Right cardiac atrium (tissue), 5 donors: ENCODE measurements around the gene CEP120. TPM values are rescaled to one million over a fixed set of nuclear protein-coding genes. Genes with fewer than 3 reads are reported as not detected.
"Not testable (repeated sequence)": the region's sequence is repeated elsewhere in the genome, so short reads cannot be mapped to it uniquely, and the experiment has no call there.

Source experiments
- ATAC-seq, 2 donors: fragments of 200-7000 bp; cut with Tn5 transposase; one replicate each; pipeline versions ENCODE4 v1.8.0 to v1.9.1; 2020; ENCODE audit warnings: moderate library complexity in 2 of 2, mild to moderate bottlenecking in 1 of 2
- DNase-seq, 3 donors: peaks; one replicate each; pipeline ENCODE4 v3.0.0-alpha.2; 2020
- H3K27ac ChIP-seq: one replicate; pipeline ENCODE4 v1.5.1; 2013; ENCODE audit warnings: mild to moderate bottlenecking, low read length, control low read depth, moderate library complexity
- H3K27me3 ChIP-seq: one replicate; pipeline ENCODE4 v1.6.1; 2013; ENCODE audit not compliant: control insufficient read depth, insufficient read depth
- H3K4me1 ChIP-seq: one replicate; pipeline ENCODE4 v1.6.1; 2013; ENCODE audit warnings: low read length; ENCODE audit not compliant: control insufficient read depth, insufficient read depth
- H3K4me3 ChIP-seq: one replicate; pipeline ENCODE4 v1.5.1; 2013; ENCODE audit warnings: low read length, control low read depth
- H3K9me3 ChIP-seq: one replicate; pipeline ENCODE4 v1.6.1; 2013; ENCODE audit warnings: low read length; ENCODE audit not compliant: control insufficient read depth
- whole genome bisulfite sequencing: extraction: QIAGEN DNeasy Blood & Tissue Kit; methylation state at CpG from one replicate; pipeline ENCODE4 v1.1.7; 2013; 5-methylcytosine and 5-hydroxymethylcytosine counted together
- intact Hi-C, 4 donors: fragments of 100-400 bp; cut with DNase I; formaldehyde crosslinking; loops; one replicate each; pipeline versions ENCODE4 v1.11.0 to v1.14.0; 2022 to 2023
- polyA plus RNA-seq: library from polyadenylated mRNA; stranded (reverse); fragments of 200-250 nt; gene quantifications from one replicate; pipeline ENCODE4 v1.2.3, GENCODE V29; 2013
- total RNA-seq, 4 donors: library from RNA; stranded (reverse); fragmentation: NEBNext Ultra II Directional; extraction: Animal tissue kit (Norgen Biotek cat#: 25700); gene quantifications; one replicate each; pipeline ENCODE4 v1.2.1, GENCODE V29; 2021
- donor health status: healthy with polysubstance abuse.
- donor health status: DM: no; HTN: yes; CAD: no.
- donor health status: DM: no; HTN: no; CAD: no.
- donor health status: DM: no; HTN: yes; CAD: no; lungs with severe emphysema.
- donor health status: DM: yes; HTN: yes; CAD: no.

Gene CEP120
- total and polyA plus RNA-seq, 5 donors = 4.7 to 16.1 (median 13.5) TPM

GRCh38 chr5:123422433-123423277 lies 548 bp downstream of the CEP120 start:
- no peak for DNase-seq
- ATAC-seq = peak; percentile 20 to 42
- Histone ChIP-seq H3K27me3 (no peaks in the 10 kb centered on the region), H3K9me3 (no peaks in the 10 kb centered on the region), H3K4me3 (peak overlapping the region; percentile 88), H3K4me1 (no peaks in the 10 kb centered on the region), H3K27ac (peak overlapping the region; percentile 91)
- WGBS = under 1% methylated on average over 45 of the region's 45 CpGs
- intact Hi-C loops = loop anchor here (5.0 to 10.0 kb wide), 4 partner anchors 90 to 192 kb away; partner anchors contain the start of gene CSNK1G3 (in 3 of the 4)

GRCh38 chr5:123421773-123422172 lies 1.4 kb downstream of the CEP120 start:
- 10% methylated on average over 2 of the region's 2 CpGs for WGBS
- no peaks in the 10 kb centered on the region for H3K27me3 ChIP-seq
- no peak for ATAC-seq
- intact Hi-C loops = loop anchor here (5.0 to 10.0 kb wide), 4 partner anchors 91 to 193 kb away; partner anchors contain the start of gene CSNK1G3 (in 3 of the 4)
- H3K4me1 ChIP-seq = no peaks in the 10 kb centered on the region
- H3K4me3 ChIP-seq = peak overlapping the region; percentile 88
- no peak overlapping the region for H3K27ac ChIP-seq
- no peaks in the 10 kb centered on the region for H3K9me3 ChIP-seq
- no peak for DNase-seq

- Histone ChIP-seq H3K4me1 (no peaks in the 10 kb centered on the region), H3K4me3 (no peak overlapping the region), H3K9me3 (no peaks in the 10 kb centered on the region), H3K27me3 (no peaks in the 10 kb centered on the region), H3K27ac (no peak overlapping the region)
- DNase-seq = no peak
- no peak for ATAC-seq
- intact Hi-C loops = no loop called here
These were observed 8.2 kb downstream of the CEP120 start for GRCh38 chr5:123414974-123415373.

- 88% methylated on average over 3 of the region's 3 CpGs for WGBS
- DNase-seq (no peak), ATAC-seq (no peak)
- Histone ChIP-seq H3K27me3 (no peaks in the 10 kb centered on the region), H3K4me3 (no peak overlapping the region), H3K27ac (no peak overlapping the region), H3K9me3 (no peaks in the 10 kb centered on the region), H3K4me1 (no peaks in the 10 kb centered on the region)
- intact Hi-C loops = no loop called here
These were observed 11.0 kb downstream of the CEP120 start for GRCh38 chr5:123412206-123412605.

GRCh38 chr5:123401999-123402398 lies 21.2 kb downstream of the CEP120 start:
- H3K4me3 ChIP-seq, H3K27ac ChIP-seq, H3K9me3 ChIP-seq, H3K4me1 ChIP-seq, H3K27me3 ChIP-seq, intact Hi-C loops, ATAC-seq: not testable (repeated sequence)
- DNase-seq = peak in 1 of 3 donors; percentile 29
- WGBS = 91% methylated on average over 12 of the region's 12 CpGs

- Histone ChIP-seq H3K9me3 (no peaks in the 10 kb centered on the region), H3K27me3 (no peaks in the 10 kb centered on the region), H3K4me3 (no peak overlapping the region), H3K4me1 (no peaks in the 10 kb centered on the region), H3K27ac (no peak overlapping the region)
- ATAC-seq = no peak
- intact Hi-C loops = no loop called here
- WGBS = 95% methylated on average over 15 of the region's 15 CpGs
- no peak for DNase-seq
These were observed 21.9 kb downstream of the CEP120 start for GRCh38 chr5:123401320-123401719.

GRCh38 chr5:123400870-123401291 lies 22.3 kb downstream of the CEP120 start:
- H3K4me1 ChIP-seq, H3K9me3 ChIP-seq, H3K4me3 ChIP-seq, H3K27ac ChIP-seq, intact Hi-C loops, H3K27me3 ChIP-seq, ATAC-seq: not testable (repeated sequence)
- WGBS = 97% methylated on average over 23 of the region's 23 CpGs
- DNase-seq = peak in 2 of 3 donors; percentile 30 to 33

- intact Hi-C loops = no loop called here
- no peak for ATAC-seq
These were observed 25.0 kb downstream of the CEP120 start for GRCh38 chr5:123398058-123398733.

GRCh38 chr5:123397538-123397937 lies 25.7 kb downstream of the CEP120 start:
- intact Hi-C loops = no loop called here
- peak in 1 of 3 donors; percentile 6 for DNase-seq
- Histone ChIP-seq H3K27ac (no peak overlapping the region), H3K27me3 (no peaks in the 10 kb centered on the region), H3K4me3 (no peak overlapping the region), H3K9me3 (no peaks in the 10 kb centered on the region), H3K4me1 (no peaks in the 10 kb centered on the region)
- 98% methylated on average over 3 of the region's 3 CpGs for WGBS
- ATAC-seq = no peak

More at GRCh38 chr5:123398058-123398733, 25.0 kb downstream of the CEP120 start:
- no peak for DNase-seq
- 98% methylated on average over 1 of the region's 1 CpG for WGBS
- no peaks in the 10 kb centered on the region for H3K4me1 ChIP-seq
- no peaks in the 10 kb centered on the region for H3K9me3 ChIP-seq
- H3K4me3 ChIP-seq = no peak overlapping the region
- H3K27ac ChIP-seq = no peak overlapping the region
- H3K27me3 ChIP-seq = no peaks in the 10 kb centered on the region

GRCh38 chr5:123391009-123391408 lies 32.2 kb downstream of the CEP120 start:
- no peaks in the 10 kb centered on the region for H3K4me1 ChIP-seq
- intact Hi-C loops = no loop called here
- H3K27ac ChIP-seq = no peak overlapping the region
- DNase-seq (no peak), ATAC-seq (no peak)
- H3K27me3 ChIP-seq = no peaks in the 10 kb centered on the region
- 88% methylated on average over 1 of the region's 1 CpG for WGBS
- no peak overlapping the region for H3K4me3 ChIP-seq
- no peaks in the 10 kb centered on the region for H3K9me3 ChIP-seq

GRCh38 chr5:123389794-123390193 lies 33.4 kb downstream of the CEP120 start:
- intact Hi-C loops = no loop called here
- Histone ChIP-seq H3K9me3 (no peaks in the 10 kb centered on the region), H3K4me1 (no peaks in the 10 kb centered on the region), H3K27ac (no peak overlapping the region), H3K4me3 (no peak overlapping the region), H3K27me3 (no peaks in the 10 kb centered on the region)
- no peak for ATAC-seq
- DNase-seq = no peak
